TTC549 (cell line): ENCODE measurements around the gene AKNA.

Experiments
- FAIRE-seq: peaks from 2 replicates; lab custom pipeline; 2012; peaks lifted over from hg19 to GRCh38; lab: Jason Lieb, UNC

The AKNA gene

DNA sequence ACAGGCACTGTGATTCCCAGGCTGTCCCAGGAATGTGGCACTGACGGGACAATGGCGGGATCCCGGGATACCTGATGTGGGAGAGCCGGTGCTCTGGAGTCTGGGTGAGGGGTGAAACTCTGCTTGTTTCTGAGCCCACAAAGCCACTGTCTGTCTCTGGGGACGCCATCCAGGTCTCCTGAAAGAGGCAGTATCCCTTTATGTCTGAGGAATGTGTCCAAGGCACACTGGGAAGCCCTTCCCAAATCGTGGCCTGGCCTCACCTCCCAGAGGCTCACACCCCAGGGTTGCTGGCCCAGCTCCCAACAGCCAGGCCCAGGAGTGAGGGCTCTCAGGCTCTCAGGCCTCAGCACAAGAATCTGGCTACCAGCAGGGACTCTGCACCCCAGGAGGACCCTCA, 31.0 kb downstream of the AKNA start:
- FAIRE-seq, result no peak

DNA sequence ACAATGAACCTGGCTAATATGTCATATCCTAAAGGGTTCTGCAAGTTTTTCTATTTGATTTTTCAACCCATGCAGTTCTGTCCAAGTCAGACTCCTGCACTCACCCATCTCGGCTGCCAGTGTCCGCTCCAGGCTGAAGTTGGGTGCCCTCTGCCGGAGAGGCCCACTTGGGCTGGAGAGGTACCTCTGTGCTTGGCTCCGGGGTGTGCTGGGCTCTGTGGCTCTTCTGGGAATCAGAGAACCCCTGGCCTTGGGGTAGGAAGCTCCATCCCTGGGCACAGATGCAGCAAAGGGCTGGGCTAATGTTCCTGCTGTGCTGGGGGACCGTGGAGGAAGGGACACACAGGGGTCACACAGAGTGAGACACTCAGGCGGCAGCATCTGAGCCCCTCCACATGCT, 32.0 kb downstream of the AKNA start:
- FAIRE-seq, result no peak

- FAIRE-seq, result no peak
These were observed 35.9 kb downstream of the AKNA start for GRCh38 chr9:114351932-114352331.

- no peak for FAIRE-seq
These were observed 37.0 kb downstream of the AKNA start for GRCh38 chr9:114350636-114351401.

GRCh38 chr9:114349713-114350480, 37.9 kb downstream of the AKNA start:
- FAIRE-seq, result no peak

DNA sequence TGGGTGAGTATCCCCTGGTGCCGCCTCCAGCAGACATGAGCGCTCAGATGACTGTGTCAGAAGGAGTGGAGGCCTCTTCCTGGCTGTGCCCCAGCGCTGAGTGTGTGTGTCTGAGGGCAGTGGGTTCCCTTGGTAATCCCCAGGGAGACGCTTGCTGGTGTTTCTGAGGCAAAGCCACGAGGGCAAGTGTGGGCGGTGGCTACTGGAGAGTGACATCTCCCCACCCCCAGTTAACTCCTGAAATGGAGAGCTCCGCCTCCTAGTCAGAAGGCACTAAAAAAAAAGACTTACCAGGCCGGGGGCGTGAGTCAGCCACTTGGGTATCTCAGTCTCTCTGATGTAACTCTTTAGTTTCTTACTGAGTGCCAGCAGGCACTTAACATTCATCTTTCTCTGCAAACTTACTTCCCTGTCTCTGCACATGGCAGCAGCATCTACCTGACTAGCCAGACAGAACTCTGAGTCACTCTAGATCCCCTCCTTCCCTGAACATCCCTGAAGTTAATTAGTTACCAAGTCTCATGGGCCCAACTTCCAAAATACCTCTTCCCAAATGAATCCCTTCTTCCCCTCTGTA, 38.8 kb downstream of the AKNA start:
- no peak for FAIRE-seq

DNA sequence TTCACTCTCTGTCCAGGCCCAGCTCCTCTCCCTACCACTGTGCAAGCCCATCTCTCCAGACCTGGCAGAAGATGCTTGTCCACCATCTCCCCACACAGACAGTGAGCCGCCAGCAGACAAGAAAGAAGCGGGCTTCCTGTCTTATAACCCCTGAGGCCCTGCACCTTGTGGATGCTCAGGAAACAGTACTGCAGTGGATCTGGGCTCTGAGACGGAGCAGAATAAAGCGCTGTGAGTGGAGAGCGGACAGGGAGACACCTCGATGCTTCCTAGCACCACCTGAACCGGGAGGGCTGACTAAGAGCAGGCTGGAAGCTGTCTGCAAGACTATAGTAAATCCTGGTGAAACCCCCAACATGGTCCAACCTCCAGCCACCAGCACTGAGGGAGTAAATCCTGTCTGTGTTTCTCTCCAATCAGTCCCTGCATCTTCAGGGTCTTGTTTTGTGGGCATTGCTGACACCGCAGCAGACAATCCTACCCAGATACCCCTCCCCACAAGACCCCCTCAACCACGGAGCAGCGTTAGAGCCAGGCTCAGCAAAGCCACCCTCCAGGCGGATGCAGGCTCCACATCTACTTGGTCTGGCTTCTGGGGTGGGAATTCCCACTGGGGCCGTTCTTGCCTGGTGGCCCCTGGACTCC, 39.4 kb downstream of the AKNA start:
- no peak for FAIRE-seq

DNA sequence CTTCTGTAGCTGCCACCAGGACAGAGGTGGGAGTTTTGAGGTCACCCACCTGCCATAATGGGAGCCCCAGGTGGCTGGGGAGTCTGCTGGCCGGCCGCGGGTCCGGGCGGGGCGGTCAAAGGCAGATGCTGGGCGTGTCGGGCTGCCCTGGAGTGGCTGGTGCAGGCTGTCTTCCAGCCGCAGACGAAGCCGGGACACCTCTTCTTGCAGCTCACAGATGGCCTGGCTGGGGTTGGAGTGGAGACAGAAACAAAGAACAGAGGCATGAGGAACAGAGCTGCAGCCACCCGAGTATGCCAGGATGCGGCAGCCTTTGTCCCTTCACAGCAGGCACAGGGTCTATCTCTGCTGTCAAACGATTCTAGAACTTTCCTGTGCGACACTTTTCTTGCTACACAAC, 40.1 kb downstream of the AKNA start:
- FAIRE-seq, result no peak

- FAIRE-seq, result no peak
These were observed 41.6 kb downstream of the AKNA start for GRCh38 chr9:114346146-114346545.

GRCh38 chr9:114345493-114346065, 42.2 kb downstream of the AKNA start:
- no peak for FAIRE-seq

GRCh38 chr9:114344692-114345091, 43.1 kb downstream of the AKNA start:
- FAIRE-seq, result no peak

GRCh38 chr9:114344188-114344566, 43.6 kb downstream of the AKNA start:
- FAIRE-seq, result no peak

DNA sequence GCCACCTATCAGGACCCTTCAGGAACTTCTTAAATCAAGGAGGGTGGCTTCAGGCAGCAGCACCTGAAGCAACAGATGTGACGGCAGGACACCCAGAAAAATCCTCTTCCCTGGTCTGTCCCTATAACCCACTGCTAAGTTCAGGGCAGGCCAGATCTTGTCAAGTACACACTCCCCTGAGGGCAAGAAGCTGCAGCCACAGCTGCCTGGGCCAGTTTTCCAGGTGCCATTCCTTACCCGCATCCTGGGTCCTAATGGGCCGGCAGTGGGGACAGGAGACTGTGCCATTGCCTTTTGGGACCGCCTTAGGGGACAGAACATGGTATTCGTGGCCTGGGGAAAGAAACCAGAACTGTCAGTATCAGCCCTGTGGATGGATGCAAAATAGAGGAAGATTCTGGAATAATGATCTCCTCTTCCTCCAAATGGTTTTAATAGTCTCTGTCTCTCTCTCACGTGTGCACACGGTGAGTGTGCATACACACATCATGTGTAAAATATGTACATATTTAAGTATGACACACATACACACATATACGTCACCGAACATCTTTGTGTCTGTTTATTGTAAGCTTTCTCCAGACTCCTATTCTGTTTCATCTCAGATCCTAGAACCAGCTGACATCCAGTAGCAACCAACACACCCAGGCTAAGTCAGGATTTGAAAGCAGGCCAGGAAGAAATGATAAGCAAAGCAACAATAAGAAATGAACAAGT, 44.2 kb downstream of the AKNA start:
- FAIRE-seq, result no peak

DNA sequence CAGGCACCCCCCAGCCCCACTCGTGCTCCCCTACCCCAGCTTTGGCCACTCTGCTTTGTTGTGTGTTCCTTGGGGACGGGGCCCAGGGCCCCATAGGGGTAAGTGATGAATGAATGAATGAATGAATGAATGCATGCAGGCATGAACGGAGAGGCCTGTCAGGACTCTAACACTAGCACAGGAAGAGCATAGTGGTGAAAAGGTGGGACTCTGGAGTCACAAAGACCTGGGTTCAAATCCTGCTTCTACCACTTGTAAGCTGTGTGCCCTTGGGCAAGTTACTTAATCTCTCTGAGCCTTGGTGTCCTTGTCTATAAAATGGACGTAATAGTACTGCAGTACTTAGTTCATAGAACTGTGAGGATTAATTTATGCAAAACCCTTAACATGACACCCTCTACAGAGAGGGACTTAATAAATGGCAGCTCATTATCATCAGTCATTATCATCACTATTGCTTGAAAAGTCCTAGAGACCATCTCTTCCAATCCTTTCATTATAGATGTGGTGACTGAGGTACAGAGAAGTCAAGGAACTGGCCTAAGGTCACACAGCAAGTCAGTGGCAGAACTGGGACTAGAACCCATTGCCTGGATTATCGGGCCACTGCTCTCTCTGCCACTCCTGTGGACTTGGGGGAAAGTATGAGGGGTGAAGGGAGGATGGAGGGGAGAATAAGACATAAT, 44.9 kb downstream of the AKNA start:
- FAIRE-seq, result no peak

DNA sequence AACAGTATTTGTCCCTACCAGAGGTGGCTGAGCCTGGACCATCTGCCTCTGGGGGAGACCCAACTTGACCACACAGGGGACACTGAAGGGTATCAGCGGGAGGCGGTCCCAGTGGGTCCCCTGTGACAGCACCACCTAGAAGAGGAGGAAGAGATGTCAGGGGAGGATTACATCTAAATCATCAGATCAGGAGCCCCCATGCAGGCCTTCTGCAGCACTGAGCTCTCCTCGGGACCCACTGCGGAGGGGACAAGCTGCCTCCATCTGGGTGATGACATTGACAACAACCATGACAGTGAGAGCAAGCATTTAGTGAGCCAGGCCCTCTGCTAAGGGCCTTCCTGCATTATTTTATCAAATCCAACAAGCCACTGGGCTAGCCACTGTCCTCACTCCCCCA, 45.8 kb downstream of the AKNA start:
- no peak for FAIRE-seq

GRCh38 chr9:114341152-114341830, 46.5 kb downstream of the AKNA start:
- no peak for FAIRE-seq

DNA sequence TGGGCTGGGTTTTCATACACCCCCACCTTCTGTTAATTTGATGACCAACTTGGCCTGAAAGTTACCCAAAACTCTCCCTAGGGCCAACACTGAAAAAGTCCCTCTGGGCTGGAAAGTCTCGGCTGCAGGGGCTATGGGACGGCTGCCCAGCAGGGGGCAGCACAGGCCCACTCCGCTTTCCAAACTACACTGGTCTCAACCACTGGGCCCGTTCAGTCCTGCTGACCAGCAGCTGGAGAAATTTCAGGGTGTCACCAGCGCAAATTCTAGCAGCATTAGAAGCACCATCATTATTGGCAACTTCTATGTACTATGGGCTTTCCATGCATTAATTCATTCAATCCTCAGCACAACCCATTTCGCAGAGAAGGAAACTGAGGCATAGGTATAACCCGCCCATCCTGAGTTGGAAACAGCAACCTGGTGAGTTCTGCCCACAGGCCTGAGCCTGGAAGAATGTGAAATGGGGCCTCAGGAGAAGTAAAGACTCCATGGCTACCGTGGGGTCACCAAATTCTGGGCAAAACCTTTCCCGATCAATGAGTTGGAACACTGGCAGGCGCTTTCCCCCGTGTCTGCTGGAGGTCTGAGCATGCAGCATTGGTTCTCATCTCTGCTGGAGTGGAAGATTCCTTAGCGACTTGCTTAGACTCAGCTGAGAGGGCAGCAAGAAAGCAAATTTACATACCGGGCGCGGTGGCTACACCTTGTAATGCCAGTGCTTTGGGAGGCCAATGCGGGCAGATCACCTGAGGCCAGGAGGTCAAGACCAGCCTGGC, 48.5 kb downstream of the AKNA start:
- FAIRE-seq, result peak; percentile 19

- no peak for FAIRE-seq
These were observed 49.6 kb downstream of the AKNA start for GRCh38 chr9:114338187-114338586.

DNA sequence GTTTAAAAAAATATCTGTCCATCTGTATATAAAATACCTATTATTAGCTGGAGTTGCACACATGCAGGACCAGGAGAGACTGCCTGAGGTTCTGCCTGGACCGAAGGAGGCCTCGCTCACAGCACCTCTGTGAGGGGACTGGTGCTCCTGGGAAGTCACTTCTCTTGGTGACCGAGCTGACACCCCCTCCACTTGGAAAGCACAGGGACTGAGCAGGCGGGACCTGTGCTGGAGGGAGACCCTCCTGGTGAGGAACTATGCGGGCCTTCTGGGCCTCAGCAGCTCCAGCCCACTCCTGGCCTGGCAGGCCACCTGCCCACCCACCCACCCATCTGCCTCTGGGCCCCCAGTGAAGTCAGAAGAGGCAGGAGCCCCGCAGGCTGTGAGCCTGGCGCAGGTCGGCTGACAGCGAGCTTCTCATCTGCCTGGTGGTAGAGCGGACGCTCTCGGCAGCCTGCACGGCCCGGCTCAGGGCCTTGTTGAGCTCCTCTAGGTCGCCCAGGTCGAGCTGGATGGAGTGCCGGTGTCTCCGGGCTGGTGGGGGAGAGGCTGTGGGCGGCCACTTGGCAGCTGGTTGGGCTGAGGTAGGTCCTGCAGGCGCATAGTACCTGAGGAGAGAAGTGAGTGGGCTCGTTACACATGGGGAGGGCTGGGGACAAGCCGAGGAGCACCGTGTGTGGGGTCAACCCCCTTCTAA, 50.9 kb downstream of the AKNA start:
- no peak for FAIRE-seq
